Body of pancreas (tissue), 4 donors: Measurements from ENCODE around the gene BTG3.

Source experiments
- POLR2A ChIP-seq, 3 donors: fragments of 450-650 bp; IDR thresholded peaks; one replicate each; pipeline ENCODE4 v1.6.1; 2016; ENCODE audit warnings: antibody characterized with exemption in 3 of 3, mild to moderate bottlenecking in 2 of 3
- TF ChIP-seq, protein P1 (sequence below), 7 experiments: fragments of 450-650 bp in 4 of 7; fragments of 200-600 bp in 3 of 7; sonication (generic) in 3 of 7; IDR thresholded peaks; one replicate each; pipeline ENCODE4 v1.5.1; 2016 to 2019; ENCODE audit warnings: antibody characterized with exemption in 7 of 7

DNA sequence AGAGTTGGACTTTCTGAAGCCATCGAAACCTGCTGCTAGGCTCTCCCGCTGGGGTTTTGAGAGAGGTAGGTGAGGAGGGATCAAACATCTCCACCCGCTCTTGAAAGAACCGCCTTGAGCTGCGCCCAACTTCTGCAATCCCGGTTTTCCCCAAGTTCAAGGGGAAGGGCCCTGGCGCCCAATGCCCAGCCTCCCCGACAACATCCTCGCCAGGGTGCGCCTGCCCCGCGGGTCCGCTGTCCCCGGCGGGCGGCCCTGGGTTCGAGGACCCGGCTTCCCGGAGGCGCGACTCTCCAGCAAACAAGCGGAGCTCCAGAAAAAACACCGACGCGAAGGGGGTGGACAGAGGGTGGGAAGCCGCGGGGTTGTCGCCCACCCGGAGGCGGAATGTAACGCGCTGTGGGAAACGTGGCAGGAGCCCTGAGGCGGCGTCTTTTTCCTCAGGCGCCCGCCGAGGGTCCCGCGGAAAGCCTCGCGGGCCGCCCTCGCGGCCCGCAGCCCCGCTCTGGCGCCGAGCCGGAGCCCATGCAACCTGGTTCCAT, 607 bp downstream of the BTG3 start:
- TF ChIP-seq POLR2A (IDR thresholded peaks at IDR 0.05), result no peak
- TF ChIP-seq, protein P1, sequence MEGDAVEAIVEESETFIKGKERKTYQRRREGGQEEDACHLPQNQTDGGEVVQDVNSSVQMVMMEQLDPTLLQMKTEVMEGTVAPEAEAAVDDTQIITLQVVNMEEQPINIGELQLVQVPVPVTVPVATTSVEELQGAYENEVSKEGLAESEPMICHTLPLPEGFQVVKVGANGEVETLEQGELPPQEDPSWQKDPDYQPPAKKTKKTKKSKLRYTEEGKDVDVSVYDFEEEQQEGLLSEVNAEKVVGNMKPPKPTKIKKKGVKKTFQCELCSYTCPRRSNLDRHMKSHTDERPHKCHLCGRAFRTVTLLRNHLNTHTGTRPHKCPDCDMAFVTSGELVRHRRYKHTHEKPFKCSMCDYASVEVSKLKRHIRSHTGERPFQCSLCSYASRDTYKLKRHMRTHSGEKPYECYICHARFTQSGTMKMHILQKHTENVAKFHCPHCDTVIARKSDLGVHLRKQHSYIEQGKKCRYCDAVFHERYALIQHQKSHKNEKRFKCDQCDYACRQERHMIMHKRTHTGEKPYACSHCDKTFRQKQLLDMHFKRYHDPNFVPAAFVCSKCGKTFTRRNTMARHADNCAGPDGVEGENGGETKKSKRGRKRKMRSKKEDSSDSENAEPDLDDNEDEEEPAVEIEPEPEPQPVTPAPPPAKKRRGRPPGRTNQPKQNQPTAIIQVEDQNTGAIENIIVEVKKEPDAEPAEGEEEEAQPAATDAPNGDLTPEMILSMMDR (IDR thresholded peaks at IDR 0.05), result no peak
